Psoas muscle (tissue), 8 donors: Measurements from ENCODE around the gene ARMH3. TPM values are rescaled to one million over a fixed set of nuclear protein-coding genes. Genes with fewer than 3 reads are reported as not detected.

Experiments
- ATAC-seq, 4 donors: fragments of 200-7000 bp; cut with Tn5 transposase; one replicate each; pipeline ENCODE4 v1.9.1; 2020; ENCODE audit warnings: moderate library complexity in 3 of 4, mild to moderate bottlenecking in 2 of 4
- DNase-seq, 2 donors: peaks; one replicate each; pipeline ENCODE4 v3.0.0-alpha.2; 2020
- H3K27ac ChIP-seq: fragments of 200-600 bp; one replicate; pipeline ENCODE4 v1.8.0; 2022
- H3K27me3 ChIP-seq, 3 donors: fragments of 200-600 bp in 1 of 3; one replicate each; pipeline versions ENCODE4 v1.6.1 to v1.8.0; 2013 to 2022; ENCODE audit warnings: low read length in 2 of 3, mild to moderate bottlenecking in 2 of 3, moderate library complexity in 1 of 3; ENCODE audit not compliant: insufficient read depth in 3 of 3
- H3K36me3 ChIP-seq, 2 donors: fragments of 200-600 bp in 1 of 2; one replicate each; pipeline versions ENCODE4 v1.6.1 to v1.8.0; 2013 to 2022; ENCODE audit warnings: low read depth in 1 of 2, mild to moderate bottlenecking in 1 of 2, moderate library complexity in 1 of 2; ENCODE audit not compliant: insufficient read depth in 1 of 2
- H3K4me1 ChIP-seq: fragments of 200-600 bp; one replicate; pipeline ENCODE4 v1.8.0; 2022
- H3K4me3 ChIP-seq: fragments of 200-600 bp; one replicate; pipeline ENCODE4 v1.8.0; 2022; ENCODE audit warnings: mild to moderate bottlenecking
- H3K9me3 ChIP-seq: fragments of 200-600 bp; one replicate; pipeline ENCODE4 v1.8.0; 2022
- WGBS, 3 donors: extraction: QIAGEN DNeasy Blood & Tissue Kit; methylation state at CpG; one replicate each; pipeline versions ENCODE4 v1.1.6 to v1.1.7; 2013; 5-methylcytosine and 5-hydroxymethylcytosine counted together
- intact Hi-C, 2 donors: fragments of 100-400 bp; cut with DNase I; formaldehyde crosslinking; loops; one replicate each; pipeline versions ENCODE4 v1.11.0 to v1.14.2; 2022
- polyA plus RNA-seq, 3 donors: library from polyadenylated mRNA; stranded (reverse); fragments of 200-250 nt; gene quantifications; one replicate each; pipeline ENCODE4 v1.2.3, GENCODE V29; 2013
- total RNA-seq, 4 donors: library from RNA; stranded (reverse); fragmentation: NEBNext Ultra II Directional in 2 of 4; extraction: Animal tissue kit (Norgen Biotek cat#: 25700) in 2 of 4; gene quantifications; one replicate each; pipeline versions ENCODE4 v1.2.1 to v1.2.4, GENCODE V29; 2021 to 2023
- TF ChIP-seq, protein P1 (sequence below): fragments of 200-600 bp; IDR thresholded peaks from one replicate; pipeline ENCODE4 v1.8.0; 2022; ENCODE audit warnings: antibody characterized with exemption
- donor health status: healthy with polysubstance abuse.
- donor health status: DM: no; HTN: no; CAD: no; lungs with moderate emphysema.
- donor health status: Bipolar disorder and iron deficiency.
- donor health status: healthy.
- donor health status: DM: yes; HTN: yes; CAD: no.
- donor health status: DM: no; HTN: no; CAD: no.
- donor health status: DM: no; HTN: no; CAD: no.
- donor health status: DM: yes; HTN: yes; CAD: no.

Gene ARMH3
- total and polyA plus RNA-seq, 7 donors = 14.1 to 38.7 (median 22.9) TPM

GRCh38 chr10:101903827-101904550 is 152.0 kb downstream of the ARMH3 start:
- Histone ChIP-seq H3K27ac (no peak overlapping the region), H3K9me3 (no peaks in the 10 kb centered on the region), H3K4me1 (peaks cover 6% of the 10 kb centered on the region), H3K4me3 (no peak overlapping the region), H3K27me3 (no peaks in the 10 kb centered on the region), H3K36me3 (no peaks in the 10 kb centered on the region)
- TF ChIP-seq, protein P1, sequence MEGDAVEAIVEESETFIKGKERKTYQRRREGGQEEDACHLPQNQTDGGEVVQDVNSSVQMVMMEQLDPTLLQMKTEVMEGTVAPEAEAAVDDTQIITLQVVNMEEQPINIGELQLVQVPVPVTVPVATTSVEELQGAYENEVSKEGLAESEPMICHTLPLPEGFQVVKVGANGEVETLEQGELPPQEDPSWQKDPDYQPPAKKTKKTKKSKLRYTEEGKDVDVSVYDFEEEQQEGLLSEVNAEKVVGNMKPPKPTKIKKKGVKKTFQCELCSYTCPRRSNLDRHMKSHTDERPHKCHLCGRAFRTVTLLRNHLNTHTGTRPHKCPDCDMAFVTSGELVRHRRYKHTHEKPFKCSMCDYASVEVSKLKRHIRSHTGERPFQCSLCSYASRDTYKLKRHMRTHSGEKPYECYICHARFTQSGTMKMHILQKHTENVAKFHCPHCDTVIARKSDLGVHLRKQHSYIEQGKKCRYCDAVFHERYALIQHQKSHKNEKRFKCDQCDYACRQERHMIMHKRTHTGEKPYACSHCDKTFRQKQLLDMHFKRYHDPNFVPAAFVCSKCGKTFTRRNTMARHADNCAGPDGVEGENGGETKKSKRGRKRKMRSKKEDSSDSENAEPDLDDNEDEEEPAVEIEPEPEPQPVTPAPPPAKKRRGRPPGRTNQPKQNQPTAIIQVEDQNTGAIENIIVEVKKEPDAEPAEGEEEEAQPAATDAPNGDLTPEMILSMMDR = no peak
- peak; percentile 62 to 80 (median 70) for ATAC-seq
- 45 to 65% (median 49%) methylated on average over 7 of the region's 7 CpGs for WGBS, 3 donors
- intact Hi-C loops = no loop called here
- no peak for DNase-seq

- TF ChIP-seq, protein P1 = no peak
- WGBS, 3 donors = 89 to 96% (median 95%) methylated on average over 4 of the region's 4 CpGs
- ATAC-seq (no peak), DNase-seq (no peak)
- Histone ChIP-seq H3K27ac (no peak overlapping the region), H3K4me1 (peaks cover 13% of the 10 kb centered on the region), H3K4me3 (no peak overlapping the region), H3K36me3 (no peaks in the 10 kb centered on the region), H3K9me3 (no peaks in the 10 kb centered on the region), H3K27me3 (no peaks in the 10 kb centered on the region)
- intact Hi-C loops = no loop called here
These were observed 153.2 kb downstream of the ARMH3 start for GRCh38 chr10:101902820-101903145.

DNA sequence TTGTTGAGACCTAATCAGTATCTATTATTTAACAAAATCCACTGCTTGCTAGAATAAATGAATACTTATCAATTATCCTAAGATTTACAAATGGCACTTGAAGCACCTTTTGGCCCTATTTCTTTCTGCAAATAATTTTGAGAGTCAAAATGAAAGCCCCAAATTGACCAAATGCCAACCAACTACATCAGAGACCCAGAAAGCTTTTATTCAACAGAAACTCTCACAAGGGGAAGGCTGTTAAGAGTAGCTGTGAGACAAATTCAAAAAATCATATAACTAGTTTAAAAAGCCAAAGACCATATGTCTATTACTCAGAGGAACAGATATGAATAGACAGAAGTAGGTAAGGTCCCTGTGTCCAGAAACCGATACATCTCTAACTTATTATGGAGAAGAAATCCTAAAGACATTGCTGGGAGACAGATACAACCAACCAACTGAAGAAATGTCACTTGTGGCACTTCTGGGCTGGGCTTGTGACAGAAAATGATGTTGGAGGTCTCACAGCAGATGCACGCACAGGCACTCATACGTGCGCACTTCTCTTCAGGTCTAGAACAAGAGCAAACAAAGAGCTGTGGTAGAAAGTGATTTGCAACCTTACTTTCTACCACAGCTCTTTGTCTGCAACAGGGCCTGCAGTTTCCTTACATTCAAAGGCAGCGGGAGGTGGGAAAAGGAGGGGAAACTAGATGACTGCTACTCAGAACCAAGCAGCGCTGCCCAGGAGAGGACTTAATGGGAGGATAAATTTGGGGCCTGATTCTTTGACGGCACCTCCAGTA is 153.7 kb downstream of the ARMH3 start:
- no peaks in the 10 kb centered on the region for H3K36me3 ChIP-seq
- intact Hi-C loops = no loop called here
- no peak overlapping the region for H3K27ac ChIP-seq
- 89 to 91% (median 90%) methylated on average over 7 of the region's 7 CpGs for WGBS, 3 donors
- ATAC-seq (no peak), DNase-seq (no peak)
- peaks cover 18% of the 10 kb centered on the region for H3K4me1 ChIP-seq
- TF ChIP-seq, protein P1 = no peak
- H3K4me3 ChIP-seq = no peak overlapping the region
- H3K9me3 ChIP-seq = no peaks in the 10 kb centered on the region
- H3K27me3 ChIP-seq = no peaks in the 10 kb centered on the region

DNA sequence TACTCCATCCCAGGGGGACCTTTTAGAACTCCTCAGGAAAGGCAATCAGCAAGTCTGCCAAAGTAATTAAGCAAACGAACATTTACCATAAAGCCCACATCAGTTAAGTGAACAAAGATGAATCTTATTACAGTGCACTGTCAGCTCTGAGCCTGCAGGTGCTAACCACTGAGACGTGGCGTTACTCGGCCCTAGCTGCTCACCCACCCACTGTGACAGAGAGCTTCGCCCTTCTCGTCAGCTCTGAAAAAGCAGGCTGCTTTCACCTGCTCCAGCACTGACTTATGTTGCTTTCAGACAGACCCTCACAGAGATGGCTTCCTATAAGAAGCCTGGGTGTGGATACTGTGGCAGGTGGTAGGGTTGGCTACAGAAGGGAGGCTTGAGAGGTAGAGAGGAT is 154.6 kb downstream of the ARMH3 start:
- ATAC-seq = no peak
- no peaks in the 10 kb centered on the region for H3K27me3 ChIP-seq
- no peak overlapping the region for H3K4me3 ChIP-seq
- no peak for DNase-seq
- H3K9me3 ChIP-seq = no peaks in the 10 kb centered on the region
- TF ChIP-seq, protein P1 = no peak
- H3K4me1 ChIP-seq = peaks cover 18% of the 10 kb centered on the region
- 84 to 86% (median 85%) methylated on average over 6 of the region's 6 CpGs for WGBS, 3 donors
- H3K27ac ChIP-seq = no peak overlapping the region
- intact Hi-C loops = no loop called here
- no peaks in the 10 kb centered on the region for H3K36me3 ChIP-seq
